Subcutaneous abdominal adipose tissue (tissue), 5 donors: ENCODE measurements around the gene CPXM2.

Experiments
- H3K27ac ChIP-seq: one replicate; pipeline ENCODE4 v1.7.0; 2013; ENCODE audit warnings: low read depth, mild to moderate bottlenecking, inconsistent platforms, low read length, moderate library complexity
- H3K27me3 ChIP-seq, 5 donors: one replicate each; pipeline ENCODE4 v1.7.0; 2013; ENCODE audit warnings: low read length in 5 of 5, inconsistent platforms in 1 of 5; ENCODE audit not compliant: control insufficient read depth in 5 of 5, insufficient read depth in 4 of 5
- H3K36me3 ChIP-seq, 5 donors: one replicate each; pipeline ENCODE4 v1.7.0; 2013; ENCODE audit warnings: low read length in 5 of 5; ENCODE audit not compliant: control insufficient read depth in 5 of 5, insufficient read depth in 5 of 5
- H3K4me1 ChIP-seq, 5 donors: one replicate each; pipeline ENCODE4 v1.7.0; 2013; ENCODE audit warnings: low read length in 5 of 5, mild to moderate bottlenecking in 3 of 5, moderate library complexity in 1 of 5; ENCODE audit not compliant: control insufficient read depth in 5 of 5, insufficient read depth in 5 of 5
- H3K4me3 ChIP-seq, 5 donors: one replicate each; pipeline ENCODE4 v1.7.0; 2013; ENCODE audit warnings: low read length in 5 of 5, low read depth in 1 of 5
- H3K9ac ChIP-seq, 5 donors: one replicate each; pipeline ENCODE4 v1.7.0; 2013; ENCODE audit warnings: low read length in 5 of 5, mild to moderate bottlenecking in 4 of 5, moderate library complexity in 3 of 5
- H3K9me3 ChIP-seq, 5 donors: one replicate each; pipeline ENCODE4 v1.7.0; 2013; ENCODE audit warnings: low read length in 5 of 5; ENCODE audit not compliant: control insufficient read depth in 5 of 5
- donor health status: healthy.
- donor health status: healthy.
- donor health status: healthy.
- donor health status: healthy.
- donor health status: healthy.

The CPXM2 gene

DNA sequence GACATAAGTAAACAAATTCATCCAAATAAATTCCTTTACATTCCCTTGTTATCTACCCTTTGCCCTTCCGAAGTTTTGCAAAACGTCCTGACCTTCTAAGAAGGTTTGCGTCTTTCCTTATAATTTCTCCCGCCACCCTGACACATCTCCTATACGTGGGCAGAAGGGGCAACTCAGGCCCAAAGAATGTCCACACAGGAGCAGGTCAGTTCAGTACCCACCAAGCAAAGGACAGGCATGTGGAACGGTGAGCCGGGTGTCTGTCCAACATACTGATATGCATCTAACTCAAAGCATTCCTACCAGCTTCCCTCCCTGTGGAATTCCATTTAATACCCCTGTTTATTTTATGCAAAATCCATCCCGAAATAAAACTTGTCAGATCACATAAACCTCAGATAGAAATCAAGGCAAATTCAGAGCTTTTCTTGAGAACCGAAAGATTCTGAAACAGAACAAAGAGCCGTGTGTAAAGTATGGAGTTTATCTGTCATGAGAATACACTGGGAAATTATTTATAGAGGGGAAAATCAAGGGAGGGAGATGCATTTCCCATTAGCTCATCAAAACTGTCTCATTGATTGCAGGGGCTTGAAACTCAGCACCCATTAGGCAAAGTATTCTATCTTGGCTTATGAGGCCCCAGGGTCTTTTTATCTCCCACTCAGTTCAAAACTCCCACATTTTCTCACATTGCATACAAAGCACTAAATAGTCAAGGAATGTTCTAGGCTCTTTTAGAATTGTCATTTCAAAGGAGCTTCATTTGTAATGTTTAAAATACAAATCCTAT lies 140.1 kb downstream of the CPXM2 start:
- H3K36me3 ChIP-seq = no peaks in the 10 kb centered on the region
- no peak overlapping the region for H3K4me3 ChIP-seq
- no peak overlapping the region for H3K27ac ChIP-seq
- no peaks in the 10 kb centered on the region for H3K4me1 ChIP-seq
- peaks cover 0 to 5% (median 0%) of the 10 kb centered on the region in 5 donors for H3K27me3 ChIP-seq
- no peak overlapping the region for H3K9ac ChIP-seq
- H3K9me3 ChIP-seq = peaks cover 0 to 5% (median 5%) of the 10 kb centered on the region in 5 donors

DNA sequence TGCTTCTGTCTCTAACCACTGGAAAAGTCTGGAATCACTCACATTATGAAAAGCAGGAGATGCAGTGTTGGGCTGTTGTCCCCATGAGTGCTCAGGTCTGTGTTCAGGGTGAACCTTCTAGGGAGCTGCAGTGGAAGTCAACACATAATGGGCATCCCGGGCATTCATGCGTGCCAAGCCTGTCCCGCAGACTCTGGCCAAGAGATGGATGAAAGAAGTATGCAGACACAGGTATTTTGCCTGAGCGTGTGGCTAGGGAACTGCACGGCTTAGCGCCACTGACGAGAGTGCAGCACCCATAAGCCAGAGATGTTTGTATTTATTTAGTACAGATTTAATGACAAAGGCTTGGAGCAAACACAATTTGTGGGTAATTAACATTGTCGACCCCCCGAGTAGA lies 140.7 kb downstream of the CPXM2 start:
- Histone ChIP-seq H3K4me3 (no peak overlapping the region), H3K9me3 (peaks cover 0 to 5% (median 5%) of the 10 kb centered on the region in 5 donors), H3K9ac (no peak overlapping the region), H3K36me3 (no peaks in the 10 kb centered on the region), H3K27me3 (peaks cover 0 to 5% (median 0%) of the 10 kb centered on the region in 5 donors), H3K4me1 (no peaks in the 10 kb centered on the region), H3K27ac (no peak overlapping the region)

GRCh38 chr10:123748711-123749110 lies 142.9 kb downstream of the CPXM2 start:
- Histone ChIP-seq H3K4me3 (no peak overlapping the region), H3K9me3 (peaks cover 0 to 5% (median 5%) of the 10 kb centered on the region in 5 donors), H3K4me1 (peaks cover 0 to 3% (median 0%) of the 10 kb centered on the region in 5 donors), H3K36me3 (no peaks in the 10 kb centered on the region), H3K27ac (no peak overlapping the region), H3K27me3 (peaks cover 0 to 5% (median 0%) of the 10 kb centered on the region in 5 donors), H3K9ac (no peak overlapping the region)

DNA sequence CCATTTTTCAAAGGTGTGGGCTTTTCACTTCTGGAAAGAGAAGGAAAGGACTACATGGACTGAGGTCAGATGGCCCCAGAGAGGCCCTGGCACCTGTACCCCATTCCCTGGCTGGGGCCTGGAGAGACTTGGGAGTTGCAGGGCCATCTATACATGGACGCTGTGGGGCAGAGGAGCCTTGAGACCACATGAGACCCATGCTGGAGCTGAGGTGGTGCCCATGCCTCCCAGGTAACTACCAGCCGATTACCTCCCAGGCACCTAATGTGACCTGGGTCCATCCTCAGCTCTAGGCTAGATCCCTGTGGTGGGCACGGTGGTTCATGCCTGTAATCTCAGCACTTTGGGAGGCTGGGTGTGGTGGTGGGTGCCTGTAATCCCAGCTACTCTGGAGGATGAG lies 144.2 kb downstream of the CPXM2 start:
- H3K4me3 ChIP-seq = no peak overlapping the region
- H3K4me1 ChIP-seq = peaks cover 0 to 8% (median 0%) of the 10 kb centered on the region in 5 donors
- H3K27me3 ChIP-seq = peaks cover 0 to 8% (median 4%) of the 10 kb centered on the region in 5 donors
- H3K27ac ChIP-seq = no peak overlapping the region
- H3K9me3 ChIP-seq = peaks cover 0 to 5% (median 5%) of the 10 kb centered on the region in 5 donors
- H3K36me3 ChIP-seq = no peaks in the 10 kb centered on the region
- no peak overlapping the region for H3K9ac ChIP-seq

DNA sequence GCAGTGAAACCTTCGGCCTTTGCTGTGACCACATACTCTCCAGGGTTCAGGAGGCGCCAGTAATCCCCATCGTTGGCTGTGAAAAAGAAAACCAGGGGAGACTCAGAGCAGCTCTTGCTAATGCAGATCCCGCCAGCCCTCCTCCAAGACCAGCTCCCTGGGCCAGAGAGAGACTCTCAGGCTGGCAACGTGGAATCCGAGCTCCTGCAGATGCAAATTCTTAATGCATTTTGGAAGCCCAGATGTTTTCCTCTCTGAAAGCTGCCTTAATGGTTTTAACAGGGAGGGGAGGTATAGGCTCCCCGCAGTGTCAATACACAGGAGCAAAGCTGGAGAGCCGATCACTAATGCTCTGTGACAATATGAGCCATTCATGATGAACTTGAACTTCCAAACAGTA lies 144.7 kb downstream of the CPXM2 start:
- peaks cover 0 to 5% (median 5%) of the 10 kb centered on the region in 5 donors for H3K9me3 ChIP-seq
- no peaks in the 10 kb centered on the region for H3K36me3 ChIP-seq
- H3K4me3 ChIP-seq = no peak overlapping the region
- H3K27ac ChIP-seq = no peak overlapping the region
- peaks cover 0 to 9% (median 4%) of the 10 kb centered on the region in 5 donors for H3K27me3 ChIP-seq
- H3K4me1 ChIP-seq = peaks cover 0 to 8% (median 0%) of the 10 kb centered on the region in 5 donors
- H3K9ac ChIP-seq = no peak overlapping the region

GRCh38 chr10:123746520-123746919 lies 145.1 kb downstream of the CPXM2 start:
- no peak overlapping the region for H3K4me3 ChIP-seq
- no peaks in the 10 kb centered on the region for H3K36me3 ChIP-seq
- H3K9me3 ChIP-seq = peaks cover 0 to 5% (median 5%) of the 10 kb centered on the region in 5 donors
- peaks cover 0 to 11% (median 4%) of the 10 kb centered on the region in 5 donors for H3K27me3 ChIP-seq
- H3K4me1 ChIP-seq = peaks cover 0 to 8% (median 0%) of the 10 kb centered on the region in 5 donors
- no peak overlapping the region for H3K27ac ChIP-seq
- no peak overlapping the region for H3K9ac ChIP-seq

GRCh38 chr10:123746061-123746460 lies 145.5 kb downstream of the CPXM2 start:
- no peak overlapping the region for H3K27ac ChIP-seq
- H3K36me3 ChIP-seq = no peaks in the 10 kb centered on the region
- H3K4me3 ChIP-seq = no peak overlapping the region
- no peak overlapping the region for H3K9ac ChIP-seq
- H3K9me3 ChIP-seq = peaks cover 0 to 5% (median 3%) of the 10 kb centered on the region in 5 donors
- peaks cover 0 to 8% (median 0%) of the 10 kb centered on the region in 5 donors for H3K4me1 ChIP-seq
- H3K27me3 ChIP-seq = peaks cover 0 to 15% (median 4%) of the 10 kb centered on the region in 5 donors

DNA sequence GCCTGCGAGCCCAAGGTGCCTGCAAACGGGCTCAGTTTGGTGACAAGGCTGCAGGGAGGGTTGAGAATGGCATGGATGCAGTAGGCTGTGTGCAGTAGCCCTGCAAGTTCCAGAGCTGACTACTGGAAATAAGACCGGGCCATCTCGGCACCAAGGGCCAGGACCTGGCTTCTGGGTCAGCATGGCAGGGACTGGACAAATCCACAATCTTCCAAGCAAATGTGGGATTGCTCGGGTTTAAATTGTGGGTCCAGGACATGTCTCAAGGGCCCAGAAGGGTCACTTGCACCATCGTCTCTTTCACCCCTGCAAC lies 147.4 kb downstream of the CPXM2 start:
- H3K36me3 ChIP-seq = no peaks in the 10 kb centered on the region
- no peak overlapping the region for H3K27ac ChIP-seq
- H3K9ac ChIP-seq = no peak overlapping the region
- peaks cover 0 to 13% (median 6%) of the 10 kb centered on the region in 5 donors for H3K27me3 ChIP-seq
- no peaks in the 10 kb centered on the region for H3K9me3 ChIP-seq
- peaks cover 0 to 8% (median 0%) of the 10 kb centered on the region in 5 donors for H3K4me1 ChIP-seq
- no peak overlapping the region for H3K4me3 ChIP-seq

DNA sequence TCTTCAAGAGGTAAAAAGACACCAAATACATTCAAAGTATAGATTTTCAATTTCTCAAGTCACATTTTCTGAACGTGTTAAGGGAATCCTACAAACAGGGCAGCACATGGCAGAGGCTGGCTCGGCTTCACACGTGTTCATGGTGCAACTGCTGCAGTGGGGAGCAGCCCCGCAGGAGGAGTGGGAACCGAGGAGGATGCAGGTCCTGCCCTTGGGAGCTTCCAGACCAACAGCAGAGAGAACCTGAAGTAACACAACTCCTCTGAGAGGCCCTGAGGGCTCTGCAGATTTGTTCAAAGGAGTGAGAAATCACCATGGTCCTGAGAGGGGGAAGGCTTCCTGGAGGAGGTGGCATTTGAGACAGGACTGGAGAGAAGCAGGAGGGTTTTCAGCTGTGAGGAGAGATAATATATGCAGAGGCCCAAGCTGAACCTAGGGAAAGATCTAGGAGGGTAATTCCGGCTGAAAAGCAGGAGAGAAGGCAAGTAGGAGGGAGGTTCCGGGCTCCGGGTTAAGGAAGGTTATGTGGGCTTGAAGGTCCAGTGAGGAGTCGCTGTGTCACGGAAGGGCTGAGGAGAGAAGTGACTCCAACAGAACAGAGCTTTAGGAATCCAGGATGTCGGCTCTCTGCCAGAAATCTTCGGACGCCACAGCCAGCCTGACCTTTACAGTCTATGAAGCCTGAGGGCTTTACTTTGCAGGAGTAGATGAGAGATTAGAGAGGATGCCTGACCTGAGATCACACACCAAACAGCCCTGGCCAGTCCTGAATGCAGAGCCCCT lies 148.0 kb downstream of the CPXM2 start:
- Histone ChIP-seq H3K4me3 (no peak overlapping the region), H3K9ac (no peak overlapping the region), H3K4me1 (peaks cover 0 to 8% (median 0%) of the 10 kb centered on the region in 5 donors), H3K36me3 (no peaks in the 10 kb centered on the region), H3K9me3 (no peaks in the 10 kb centered on the region), H3K27ac (no peak overlapping the region), H3K27me3 (peaks cover 0 to 13% (median 6%) of the 10 kb centered on the region in 5 donors)
